MM.1S (cell line): ENCODE measurements around the gene NMNAT2.

Experiments
- DNase-seq: peaks from one replicate; pipeline ENCODE4 v3.0.0-alpha.2; 2015
- H2AFZ ChIP-seq: fragments of 300-600 bp; sonication (generic); 2 replicates; pipeline ENCODE4 v1.6.0; 2016; ENCODE audit warnings: antibody characterized with exemption, low read length
- H3F3A ChIP-seq: fragments of 300-600 bp; sonication (generic); 2 replicates; pipeline ENCODE4 v1.6.1; 2016; ENCODE audit warnings: mild to moderate bottlenecking, antibody characterized with exemption, low read length, moderate library complexity, mixed read lengths; ENCODE audit not compliant: insufficient read depth
- H3K27ac ChIP-seq: fragments of 300-600 bp; sonication (generic); 2 replicates; pipeline ENCODE4 v1.5.1; 2016; ENCODE audit warnings: mild to moderate bottlenecking, low read length
- H3K27me3 ChIP-seq: fragments of 300-600 bp; sonication (generic); replicated peaks from 2 replicates; pipeline ENCODE4 v1.6.0; 2016; ENCODE audit warnings: low read length; ENCODE audit not compliant: insufficient read depth
- H3K36me3 ChIP-seq: fragments of 300-600 bp; sonication (generic); replicated peaks from 2 replicates; pipeline ENCODE4 v1.6.1; 2016; ENCODE audit warnings: mild to moderate bottlenecking, low read length, mixed read lengths; ENCODE audit not compliant: insufficient read depth
- H3K4me1 ChIP-seq: fragments of 300-600 bp; sonication (generic); 2 replicates; pipeline ENCODE4 v1.6.1; 2016; ENCODE audit warnings: low read length, mixed read lengths
- H3K4me2 ChIP-seq: fragments of 300-600 bp; sonication (generic); 2 replicates; pipeline ENCODE4 v1.6.0; 2016; ENCODE audit warnings: low read depth, low read length
- H3K4me3 ChIP-seq: fragments of 300-600 bp; sonication (generic); 2 replicates; pipeline ENCODE4 v1.5.1; 2016; ENCODE audit warnings: low read length, mixed read lengths
- H3K79me2 ChIP-seq: fragments of 300-600 bp; sonication (generic); 2 replicates; pipeline ENCODE4 v1.6.1; 2016; ENCODE audit warnings: mixed run types, low read length, mixed read lengths
- H3K9ac ChIP-seq: fragments of 300-600 bp; sonication (generic); 2 replicates; pipeline ENCODE4 v1.6.1; 2016; ENCODE audit warnings: low read length, mixed read lengths
- H3K9me2 ChIP-seq: fragments of 300-600 bp; sonication (generic); replicated peaks from 2 replicates; pipeline ENCODE4 v1.6.1; 2016; ENCODE audit warnings: mild to moderate bottlenecking, low read length, mixed read lengths; ENCODE audit not compliant: insufficient read depth
- H3K9me3 ChIP-seq: fragments of 300-600 bp; sonication (generic); replicated peaks from 2 replicates; pipeline ENCODE4 v1.6.1; 2016; ENCODE audit warnings: mild to moderate bottlenecking, low read length, mixed read lengths; ENCODE audit not compliant: insufficient read depth
- H4K20me1 ChIP-seq: fragments of 300-600 bp; sonication (generic); 2 replicates; pipeline ENCODE4 v1.6.1; 2016; ENCODE audit warnings: mild to moderate bottlenecking, low read length, moderate library complexity, mixed read lengths; ENCODE audit not compliant: insufficient read depth
- EZH2 ChIP-seq: fragments of 300-600 bp; sonication (generic); optimal IDR thresholded peaks from 2 replicates; pipeline ENCODE3; 2017; ENCODE audit warnings: low read depth, mild to moderate bottlenecking, antibody characterized with exemption, low read length, mixed read lengths
- EZH2phosphoT487 ChIP-seq: fragments of 300-600 bp; sonication (generic); IDR thresholded peaks from 2 replicates; pipeline ENCODE4 v1.6.1; 2018; ENCODE audit warnings: antibody characterized with exemption, low read length
- TF ChIP-seq, protein P1 (sequence below): fragments of 300-600 bp; sonication (generic); IDR thresholded peaks from 2 replicates; pipeline ENCODE4 v1.5.1; 2016; ENCODE audit warnings: antibody characterized with exemption, low read length, mixed read lengths

Gene NMNAT2

DNA sequence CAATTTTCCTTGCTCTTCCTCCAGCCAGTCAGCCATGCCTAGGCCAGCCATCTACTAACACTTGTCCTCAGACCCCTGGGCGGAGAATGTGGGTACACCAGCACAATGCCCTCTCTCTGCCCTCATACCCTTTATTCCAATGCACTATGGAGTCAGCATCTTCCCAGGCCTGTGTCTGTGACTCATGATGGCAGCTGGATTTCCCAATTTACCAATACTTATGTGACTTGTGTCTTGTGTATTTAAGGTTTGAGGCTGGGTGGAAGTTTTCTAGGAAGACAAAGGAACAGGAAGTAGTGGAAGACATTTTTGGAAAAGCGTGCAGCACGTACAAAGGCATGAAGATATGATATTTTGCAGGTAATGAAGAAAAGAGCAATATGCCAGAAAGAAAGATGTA is 114.3 kb downstream of the NMNAT2 start:
- H3K79me2 ChIP-seq, result no peaks in the 10 kb centered on the region
- H3K4me2 ChIP-seq, result no peak overlapping the region
- no peak for DNase-seq
- H3K9me3 ChIP-seq, result no peaks in the 10 kb centered on the region
- H3K4me1 ChIP-seq, result 0 out of 2 replicates have a peak, but pooled peaks cover 4% of the 10 kb centered on the region
- no peak overlapping the region for H3K4me3 ChIP-seq
- TF ChIP-seq, protein P1, sequence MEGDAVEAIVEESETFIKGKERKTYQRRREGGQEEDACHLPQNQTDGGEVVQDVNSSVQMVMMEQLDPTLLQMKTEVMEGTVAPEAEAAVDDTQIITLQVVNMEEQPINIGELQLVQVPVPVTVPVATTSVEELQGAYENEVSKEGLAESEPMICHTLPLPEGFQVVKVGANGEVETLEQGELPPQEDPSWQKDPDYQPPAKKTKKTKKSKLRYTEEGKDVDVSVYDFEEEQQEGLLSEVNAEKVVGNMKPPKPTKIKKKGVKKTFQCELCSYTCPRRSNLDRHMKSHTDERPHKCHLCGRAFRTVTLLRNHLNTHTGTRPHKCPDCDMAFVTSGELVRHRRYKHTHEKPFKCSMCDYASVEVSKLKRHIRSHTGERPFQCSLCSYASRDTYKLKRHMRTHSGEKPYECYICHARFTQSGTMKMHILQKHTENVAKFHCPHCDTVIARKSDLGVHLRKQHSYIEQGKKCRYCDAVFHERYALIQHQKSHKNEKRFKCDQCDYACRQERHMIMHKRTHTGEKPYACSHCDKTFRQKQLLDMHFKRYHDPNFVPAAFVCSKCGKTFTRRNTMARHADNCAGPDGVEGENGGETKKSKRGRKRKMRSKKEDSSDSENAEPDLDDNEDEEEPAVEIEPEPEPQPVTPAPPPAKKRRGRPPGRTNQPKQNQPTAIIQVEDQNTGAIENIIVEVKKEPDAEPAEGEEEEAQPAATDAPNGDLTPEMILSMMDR, result no peak
- TF ChIP-seq EZH2phosphoT487, result no peak
- no peak for TF ChIP-seq EZH2
- H3K9me2 ChIP-seq, result no peaks in the 10 kb centered on the region
- no peak overlapping the region for H3K9ac ChIP-seq
- H3K27ac ChIP-seq, result no peak overlapping the region
- no peaks in the 10 kb centered on the region for H4K20me1 ChIP-seq
- H3F3A ChIP-seq, result no peaks in the 10 kb centered on the region
- no peaks in the 10 kb centered on the region for H3K27me3 ChIP-seq
- H2AFZ ChIP-seq, result no peak overlapping the region
- H3K36me3 ChIP-seq, result no peaks in the 10 kb centered on the region

DNA sequence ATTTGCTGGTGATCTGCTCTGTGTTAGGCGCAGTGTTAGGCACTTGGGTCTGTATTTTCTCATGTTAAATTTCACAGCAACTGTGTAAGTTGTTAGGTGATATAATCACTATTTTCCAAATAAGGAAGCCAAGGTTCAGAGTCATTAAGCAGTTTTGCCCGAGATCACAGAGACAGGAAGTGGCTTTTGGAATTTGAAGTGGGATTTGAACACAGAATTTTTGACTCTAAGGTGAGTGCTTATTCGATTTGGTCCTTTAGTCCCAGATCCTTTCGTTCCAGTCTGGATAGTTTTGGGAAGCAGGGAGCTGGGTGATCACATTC is 114.9 kb downstream of the NMNAT2 start:
- H3K36me3 ChIP-seq, result no peaks in the 10 kb centered on the region
- H3K27ac ChIP-seq, result no peak overlapping the region
- H3K4me1 ChIP-seq, result 0 out of 2 replicates have a peak, but pooled peaks cover 4% of the 10 kb centered on the region
- H3K9me2 ChIP-seq, result no peaks in the 10 kb centered on the region
- H3K79me2 ChIP-seq, result no peaks in the 10 kb centered on the region
- H2AFZ ChIP-seq, result no peak overlapping the region
- no peaks in the 10 kb centered on the region for H3K9me3 ChIP-seq
- H3K27me3 ChIP-seq, result no peaks in the 10 kb centered on the region
- DNase-seq, result no peak
- no peaks in the 10 kb centered on the region for H3F3A ChIP-seq
- no peak overlapping the region for H3K4me3 ChIP-seq
- H3K4me2 ChIP-seq, result no peak overlapping the region
- TF ChIP-seq EZH2phosphoT487 (no peak), EZH2 (no peak)
- TF ChIP-seq, protein P1, result no peak
- H4K20me1 ChIP-seq, result no peaks in the 10 kb centered on the region
- H3K9ac ChIP-seq, result no peak overlapping the region

DNA sequence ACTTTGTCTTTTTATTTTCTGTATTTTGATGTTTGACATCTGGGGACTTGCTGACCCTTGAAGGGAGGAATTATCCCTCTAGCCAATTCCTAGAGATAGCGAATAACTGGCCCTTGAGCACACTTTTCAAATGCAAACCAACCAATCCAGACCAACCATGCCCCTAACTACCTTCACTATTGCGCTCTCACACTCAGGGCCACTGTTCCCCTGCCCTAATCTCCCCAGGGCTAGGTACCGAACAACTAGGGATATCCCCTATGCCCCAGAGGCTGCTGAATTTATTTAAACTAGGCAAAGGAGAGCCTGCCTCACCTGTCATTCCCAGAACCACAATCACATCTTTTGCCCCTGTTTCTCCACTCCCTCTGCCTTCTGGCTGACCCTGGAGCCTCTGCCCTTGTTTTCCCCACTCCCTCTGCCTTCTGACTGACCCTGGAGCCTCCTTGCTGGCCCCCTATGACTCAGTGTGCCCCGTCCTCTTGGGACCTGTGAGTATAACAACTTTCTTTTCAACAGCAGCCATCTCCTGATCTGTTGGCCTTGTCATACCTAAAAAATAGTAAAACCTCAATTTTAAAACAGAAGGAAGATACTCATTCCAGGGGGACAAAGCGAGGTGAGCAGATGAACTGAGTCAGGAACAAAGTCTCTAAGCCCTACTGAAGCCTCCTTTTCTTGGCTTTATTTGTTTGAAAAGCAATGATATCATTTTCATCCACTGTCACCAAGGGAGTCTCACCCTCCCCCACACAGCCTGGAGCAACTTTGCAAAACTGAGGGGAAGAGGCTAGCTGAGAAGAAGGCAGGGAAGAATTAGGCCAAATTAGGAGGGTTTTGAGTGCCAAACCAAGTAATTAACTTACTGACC is 115.5 kb downstream of the NMNAT2 start:
- Histone ChIP-seq H3K79me2 (no peaks in the 10 kb centered on the region), H3K4me1 (0 out of 2 replicates have a peak, but pooled peaks cover 4% of the 10 kb centered on the region), H4K20me1 (no peaks in the 10 kb centered on the region), H2AFZ (no peak overlapping the region), H3K27me3 (no peaks in the 10 kb centered on the region), H3K9me3 (no peaks in the 10 kb centered on the region), H3K27ac (no peak overlapping the region), H3K4me2 (no peak overlapping the region), H3F3A (no peaks in the 10 kb centered on the region), H3K9me2 (no peaks in the 10 kb centered on the region), H3K9ac (no peak overlapping the region), H3K4me3 (no peak overlapping the region), H3K36me3 (no peaks in the 10 kb centered on the region)
- TF ChIP-seq EZH2phosphoT487 (no peak), EZH2 (no peak)
- TF ChIP-seq, protein P1, result no peak
- DNase-seq, result no peak
